Thyroid gland (tissue), 4 donors: ENCODE data around the gene SNRPA1. TPM values are rescaled to one million over a fixed set of nuclear protein-coding genes. Genes with fewer than 3 reads are reported as not detected.

Source experiments
- DNase-seq, 2 donors: peaks; one replicate each; pipeline ENCODE4 v3.0.0-alpha.2; 2019
- H3K27ac ChIP-seq, 3 donors: fragments of 200-600 bp; sonication (generic); 1 replicate in 2 of 3; 2 replicates in 1 of 3; pipeline ENCODE4 v1.5.1; 2016 to 2019; ENCODE audit warnings: mild to moderate bottlenecking in 1 of 3, moderate library complexity in 1 of 3
- H3K27me3 ChIP-seq: fragments of 200-600 bp; sonication (generic); one replicate; pipeline ENCODE4 v1.5.1; 2019
- H3K36me3 ChIP-seq, 2 donors: fragments of 200-600 bp; sonication (generic); one replicate each; pipeline ENCODE4 v1.5.1; 2016 to 2019
- H3K4me1 ChIP-seq, 2 donors: fragments of 200-600 bp; sonication (generic); one replicate each; pipeline ENCODE4 v1.5.1; 2017 to 2019
- H3K4me3 ChIP-seq, 3 donors: fragments of 200-600 bp; sonication (generic); replicated peaks in 1 of 3; 1 replicate in 2 of 3; 2 replicates in 1 of 3; pipeline ENCODE4 v1.5.1; 2016; ENCODE audit warnings: mild to moderate bottlenecking in 1 of 3
- H3K9me3 ChIP-seq: fragments of 200-600 bp; sonication (generic); one replicate; pipeline ENCODE4 v1.5.1; 2017
- POLR2A ChIP-seq, 2 donors: fragments of 450-650 bp; IDR thresholded peaks; one replicate each; pipeline ENCODE4 v1.6.1; 2017; ENCODE audit warnings: antibody characterized with exemption in 2 of 2, mild to moderate bottlenecking in 2 of 2, moderate library complexity in 1 of 2
- WGBS, 2 donors: methylation state at CpG; one replicate each; pipeline ENCODE4 v1.1.5; 2017; 5-methylcytosine and 5-hydroxymethylcytosine counted together
- intact Hi-C: fragments of 100-400 bp; cut with DNase I; formaldehyde crosslinking; loops from one replicate; pipeline ENCODE4 v1.15.1; 2023
- total RNA-seq, 4 donors: library from RNA; depleted of rRNA; stranded (reverse); fragments of >200 nt; gene quantifications; one replicate each; pipeline ENCODE4 v1.2.3, GENCODE V29; 2016
- TF ChIP-seq, protein P1 (sequence below), 6 experiments: fragments of 200-600 bp in 3 of 6; fragments of 450-650 bp in 3 of 6; sonication (generic) in 3 of 6; IDR thresholded peaks; one replicate each; pipeline ENCODE4 v1.5.1; 2016 to 2019; ENCODE audit warnings: antibody characterized with exemption in 6 of 6, mild to moderate bottlenecking in 2 of 6, inconsistent platforms in 1 of 6, moderate library complexity in 1 of 6

Gene SNRPA1
- total RNA-seq, 4 donors from 2014 or later, result 34.8 to 111 (median 71.1) TPM

DNA sequence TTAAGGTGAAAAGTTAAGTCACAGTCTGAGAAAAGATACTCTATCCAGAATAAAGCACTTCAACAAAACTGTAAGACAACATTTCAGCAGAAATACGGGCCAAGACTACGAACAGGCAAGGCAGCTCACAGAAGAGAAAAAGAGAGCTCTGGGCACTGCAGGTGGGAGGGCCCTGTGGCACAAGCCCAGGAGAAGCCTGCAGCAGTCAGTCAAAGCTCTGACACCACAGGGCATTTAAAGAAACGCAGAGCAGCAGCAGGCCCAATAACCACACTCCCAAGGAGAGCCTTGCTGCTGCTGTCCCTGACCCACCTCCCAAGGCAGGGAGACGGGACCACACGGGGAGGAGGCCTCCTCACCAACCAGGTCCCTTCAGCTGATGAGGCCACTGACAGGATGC, 62.4 kb downstream of the SNRPA1 start:
- intact Hi-C loops, result no loop called here
- no peaks in the 10 kb centered on the region for H3K27me3 ChIP-seq
- no peaks in the 10 kb centered on the region for H3K36me3 ChIP-seq
- WGBS, 2 donors, result 39 to 48% methylated on average over 5 of the region's 5 CpGs
- peak; percentile 58 to 66 for DNase-seq
- no peaks in the 10 kb centered on the region for H3K9me3 ChIP-seq
- H3K4me1 ChIP-seq, result peaks cover 22 to 27% of the 10 kb centered on the region in 2 donors
- H3K4me3 ChIP-seq, result no peak overlapping the region
- H3K27ac ChIP-seq, result peak overlapping the region in 2 of 3 donors; percentile 19 to 24
- TF ChIP-seq POLR2A (IDR thresholded peaks at IDR 0.05), result no peak
- TF ChIP-seq, protein P1, sequence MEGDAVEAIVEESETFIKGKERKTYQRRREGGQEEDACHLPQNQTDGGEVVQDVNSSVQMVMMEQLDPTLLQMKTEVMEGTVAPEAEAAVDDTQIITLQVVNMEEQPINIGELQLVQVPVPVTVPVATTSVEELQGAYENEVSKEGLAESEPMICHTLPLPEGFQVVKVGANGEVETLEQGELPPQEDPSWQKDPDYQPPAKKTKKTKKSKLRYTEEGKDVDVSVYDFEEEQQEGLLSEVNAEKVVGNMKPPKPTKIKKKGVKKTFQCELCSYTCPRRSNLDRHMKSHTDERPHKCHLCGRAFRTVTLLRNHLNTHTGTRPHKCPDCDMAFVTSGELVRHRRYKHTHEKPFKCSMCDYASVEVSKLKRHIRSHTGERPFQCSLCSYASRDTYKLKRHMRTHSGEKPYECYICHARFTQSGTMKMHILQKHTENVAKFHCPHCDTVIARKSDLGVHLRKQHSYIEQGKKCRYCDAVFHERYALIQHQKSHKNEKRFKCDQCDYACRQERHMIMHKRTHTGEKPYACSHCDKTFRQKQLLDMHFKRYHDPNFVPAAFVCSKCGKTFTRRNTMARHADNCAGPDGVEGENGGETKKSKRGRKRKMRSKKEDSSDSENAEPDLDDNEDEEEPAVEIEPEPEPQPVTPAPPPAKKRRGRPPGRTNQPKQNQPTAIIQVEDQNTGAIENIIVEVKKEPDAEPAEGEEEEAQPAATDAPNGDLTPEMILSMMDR (IDR thresholded peaks at IDR 0.05), result no peak

Other genes starting within 250 kb of the SNRPA1 start
- 10 to 100 TPM; 13.8 to 26.6 (median 18.5) TPM for gene CHSY1, start 43.2 kb downstream of the SNRPA1 start, total RNA-seq
- gene SELENOS, start 17.8 kb downstream of the SNRPA1 start, total RNA-seq, result 10 to 100 TPM; 50.4 to 77.3 (median 65.6) TPM
- gene PCSK6, start 194.5 kb upstream of the SNRPA1 start, total RNA-seq, result 10 to 100 TPM in 2 of 4 donors, 1 to 10 TPM in 2; 4.0 to 28.6 (median 17.5) TPM